ENCODE results near the gene ANP32E. TPM values are rescaled to one million over a fixed set of nuclear protein-coding genes. Genes with fewer than 3 reads are reported as not detected.
A peak's percentile ranks its signal among the peaks of the same experiment; 100 is the strongest.

The ANP32E gene
- total and polyA plus RNA-seq, 2 of the 13 experiments (the other 11 are each of a cell fraction or from before 2014, with no cell fraction given): 10.3 to 53.0 TPM

- TF ChIP-seq CEBPZ (IDR thresholded peaks at IDR 0.05; ENCODE audit: low read length): peak; percentile 86
- TF ChIP-seq ZNF468 (CRISPR knock-in tag; IDR thresholded peaks at IDR 0.05): no peak
- TF ChIP-seq ZFP36L1 (CRISPR knock-in tag; IDR thresholded peaks at IDR 0.05): peak; percentile 95; the same call in 1 of the 2 replicates
- 0 out of 2 replicates have a peak, but pooled peaks have one; percentile 37 for TF ChIP-seq PREB (CRISPR knock-in tag; IDR thresholded peaks at IDR 0.05)
- TF ChIP-seq NFKB2 (CRISPR knock-in tag; IDR thresholded peaks at IDR 0.05; ENCODE audit: borderline replicate concordance): peak; percentile 75; the same call in 1 of the 2 replicates
- TF ChIP-seq HNF1A (IDR thresholded peaks at IDR 0.05; ENCODE audit: low read depth): no peak
- TF ChIP-seq HNF1A (CRISPR knock-in tag; IDR thresholded peaks at IDR 0.05; ENCODE audit: borderline replicate concordance): peak; percentile 73; the same call in 1 of the 2 replicates
- TF ChIP-seq SIX1 (CRISPR knock-in tag; IDR thresholded peaks at IDR 0.05; ENCODE audit: borderline replicate concordance): no peak
- peak; percentile 64; the same call in 1 of the 2 replicates for TF ChIP-seq ZNF784 (CRISPR knock-in tag; IDR thresholded peaks at IDR 0.05; ENCODE audit: borderline replicate concordance)
- peak; percentile 38; the same call in 1 of the 2 replicates for TF ChIP-seq ZNF570 (CRISPR knock-in tag; IDR thresholded peaks at IDR 0.05; ENCODE audit: borderline replicate concordance)
- peak; percentile 87; the same call in 1 of the 2 replicates for TF ChIP-seq RFXAP (CRISPR knock-in tag; IDR thresholded peaks at IDR 0.05; ENCODE audit: borderline replicate concordance)
- peak; percentile 49; the same call in 1 of the 2 replicates for TF ChIP-seq NCOA2 (CRISPR knock-in tag; IDR thresholded peaks at IDR 0.05)
- 0 out of 2 replicates have a peak, but pooled peaks have one; percentile 60 for TF ChIP-seq IRF1 (CRISPR knock-in tag; IDR thresholded peaks at IDR 0.05; ENCODE audit: low read depth)
- 0 out of 2 replicates have a peak, but pooled peaks have one; percentile 33 for TF ChIP-seq ZNF766 (CRISPR knock-in tag; IDR thresholded peaks at IDR 0.05; ENCODE audit: borderline replicate concordance)
- no peak; the same call in 1 of the 2 replicates for TF ChIP-seq ZNF274 (CRISPR knock-in tag; IDR thresholded peaks at IDR 0.05)
- TF ChIP-seq ZNF3 (CRISPR knock-in tag; IDR thresholded peaks at IDR 0.05): no peak
- peak; percentile 75; the same call in 1 of the 2 replicates for TF ChIP-seq MED13 (CRISPR knock-in tag; IDR thresholded peaks at IDR 0.05)
- no peak for TF ChIP-seq ZFP1 (CRISPR knock-in tag; IDR thresholded peaks at IDR 0.05)
Measured at GRCh38 chr1:150235852-150236613, at the start of gene ANP32E (continued).
